ENCODE measurements around the gene CD4. TPM values are rescaled to one million over a fixed set of nuclear protein-coding genes. Genes with fewer than 3 reads are reported as not detected.

Gene CD4
- total and polyA plus RNA-seq, 2 donors (not counting 1 experiment from before 2014, with no cell fraction given), result 27.2 to 152 TPM

- peaks cover 21% of the 10 kb centered on the region for H3K4me1 ChIP-seq (ENCODE audit: control insufficient read depth, extremely low read depth, insufficient read depth, low read length)
- TF ChIP-seq CTCF (conservative IDR thresholded peaks at IDR 0.05 in 1 of 2, IDR thresholded peaks at IDR 0.05 in 1 of 2; ENCODE audit: low read depth in 1 of 2, low read length in 2 of 2) (no peak), EZH2 (IDR thresholded peaks at IDR 0.05; ENCODE audit: low read length, missing control alignments) (no peak)
- no peak overlapping the region for H3K27ac ChIP-seq (ENCODE audit: insufficient read depth, low read length)
- no peak overlapping the region for H3K9ac ChIP-seq (ENCODE audit: insufficient read depth, low read length)
- H3K4me3 ChIP-seq (replicated peaks in 1 of 4; ENCODE audit: control extremely low read depth in 1 of 4, insufficient read depth in 1 of 4, low read depth in 3 of 4, low read length in 4 of 4), result no peak overlapping the region
- peaks cover 7% of the 10 kb centered on the region for H4K20me1 ChIP-seq (ENCODE audit: control insufficient read depth, extremely low read depth, insufficient read depth, low read length)
- H3K27me3 ChIP-seq (ENCODE audit: control insufficient read depth, insufficient read depth, low read length), result no peaks in the 10 kb centered on the region
- H2AFZ ChIP-seq (ENCODE audit: low read length), result no peak overlapping the region
- H3K4me2 ChIP-seq (ENCODE audit: extremely low read depth, insufficient read depth, low read length), result no peak overlapping the region
- peaks cover 34% of the 10 kb centered on the region for H3K79me2 ChIP-seq (ENCODE audit: control insufficient read depth, insufficient read depth, low read length)
- no peak for DNase-seq (ENCODE audit: low read depth in 2 of 2)
- peaks cover 13% of the 10 kb centered on the region for H3K36me3 ChIP-seq (ENCODE audit: control insufficient read depth, insufficient read depth, low read length)
- H3K9me3 ChIP-seq (ENCODE audit: control insufficient read depth, insufficient read depth, low read depth, low read length), result no peaks in the 10 kb centered on the region
Observed at GRCh38 chr12:6770600-6770999, 18.7 kb upstream of the CD4 start.

GRCh38 chr12:6771091-6771495 lies 18.2 kb upstream of the CD4 start:
- Histone ChIP-seq H3K4me3 (replicated peaks in 1 of 4; ENCODE audit: control extremely low read depth in 1 of 4, insufficient read depth in 1 of 4, low read depth in 3 of 4, low read length in 4 of 4) (no peak overlapping the region), H2AFZ (ENCODE audit: low read length) (no peak overlapping the region), H3K9ac (ENCODE audit: insufficient read depth, low read length) (no peak overlapping the region), H3K36me3 (ENCODE audit: control insufficient read depth, insufficient read depth, low read length) (peaks cover 13% of the 10 kb centered on the region), H3K27ac (ENCODE audit: insufficient read depth, low read length) (no peak overlapping the region), H3K4me2 (ENCODE audit: extremely low read depth, insufficient read depth, low read length) (no peak overlapping the region), H3K27me3 (ENCODE audit: control insufficient read depth, insufficient read depth, low read length) (no peaks in the 10 kb centered on the region), H4K20me1 (ENCODE audit: control insufficient read depth, extremely low read depth, insufficient read depth, low read length) (peaks cover 7% of the 10 kb centered on the region), H3K79me2 (ENCODE audit: control insufficient read depth, insufficient read depth, low read length) (peaks cover 34% of the 10 kb centered on the region), H3K9me3 (ENCODE audit: control insufficient read depth, insufficient read depth, low read depth, low read length) (no peaks in the 10 kb centered on the region), H3K4me1 (ENCODE audit: control insufficient read depth, extremely low read depth, insufficient read depth, low read length) (peaks cover 21% of the 10 kb centered on the region)
- TF ChIP-seq CTCF (conservative IDR thresholded peaks at IDR 0.05 in 1 of 2, IDR thresholded peaks at IDR 0.05 in 1 of 2; ENCODE audit: low read depth in 1 of 2, low read length in 2 of 2) (no peak), EZH2 (IDR thresholded peaks at IDR 0.05; ENCODE audit: low read length, missing control alignments) (no peak)
- DNase-seq (ENCODE audit: low read depth in 2 of 2), result no peak

- no peak overlapping the region for H2AFZ ChIP-seq (ENCODE audit: low read length)
- DNase-seq (ENCODE audit: low read depth in 2 of 2), result no peak
- peaks cover 7% of the 10 kb centered on the region for H4K20me1 ChIP-seq (ENCODE audit: control insufficient read depth, extremely low read depth, insufficient read depth, low read length)
- peak overlapping the region; percentile 35 for H3K4me2 ChIP-seq (ENCODE audit: extremely low read depth, insufficient read depth, low read length)
- H3K36me3 ChIP-seq (ENCODE audit: control insufficient read depth, insufficient read depth, low read length), result peaks cover 13% of the 10 kb centered on the region
- H3K79me2 ChIP-seq (ENCODE audit: control insufficient read depth, insufficient read depth, low read length), result peaks cover 33% of the 10 kb centered on the region
- no peaks in the 10 kb centered on the region for H3K27me3 ChIP-seq (ENCODE audit: control insufficient read depth, insufficient read depth, low read length)
- H3K9me3 ChIP-seq (ENCODE audit: control insufficient read depth, insufficient read depth, low read depth, low read length), result no peaks in the 10 kb centered on the region
- no peak overlapping the region for H3K27ac ChIP-seq (ENCODE audit: insufficient read depth, low read length)
- TF ChIP-seq EZH2 (IDR thresholded peaks at IDR 0.05; ENCODE audit: low read length, missing control alignments), result no peak
- no peak for TF ChIP-seq CTCF (conservative IDR thresholded peaks at IDR 0.05 in 1 of 2, IDR thresholded peaks at IDR 0.05 in 1 of 2; ENCODE audit: low read depth in 1 of 2, low read length in 2 of 2)
- no peak overlapping the region for H3K9ac ChIP-seq (ENCODE audit: insufficient read depth, low read length)
- peaks cover 21% of the 10 kb centered on the region for H3K4me1 ChIP-seq (ENCODE audit: control insufficient read depth, extremely low read depth, insufficient read depth, low read length)
- H3K4me3 ChIP-seq (replicated peaks in 1 of 4; ENCODE audit: control extremely low read depth in 1 of 4, insufficient read depth in 1 of 4, low read depth in 3 of 4, low read length in 4 of 4), result no peak overlapping the region
Observed at GRCh38 chr12:6771509-6772330, 17.6 kb upstream of the CD4 start.

All from fibroblast of lung (primary cell).